Astrocyte of the spinal cord (primary cell): ENCODE results near the gene CFAP97.

ENCODE experiments used
- DNase-seq: peaks from one replicate; pipeline ENCODE4 v3.0.0; 2011; ENCODE audit warnings: low read depth, low spot score
- H3K4me3 ChIP-seq: 2 replicates; pipeline ENCODE4 v1.5.1; 2011; ENCODE audit warnings: low read depth, mild to moderate bottlenecking, low read length, moderate library complexity
- in situ Hi-C: cut with HindIII; loops from 2 replicates; pipeline ENCODE4 v1.10.0; 2017; ENCODE audit warnings: low sequenced_read_pairs
- TF ChIP-seq, protein P1 (sequence below): IDR thresholded peaks from 2 replicates; pipeline ENCODE4 v1.5.1; 2012; ENCODE audit warnings: low read depth, mild to moderate bottlenecking, low read length, inconsistent platforms

Gene CFAP97

DNA sequence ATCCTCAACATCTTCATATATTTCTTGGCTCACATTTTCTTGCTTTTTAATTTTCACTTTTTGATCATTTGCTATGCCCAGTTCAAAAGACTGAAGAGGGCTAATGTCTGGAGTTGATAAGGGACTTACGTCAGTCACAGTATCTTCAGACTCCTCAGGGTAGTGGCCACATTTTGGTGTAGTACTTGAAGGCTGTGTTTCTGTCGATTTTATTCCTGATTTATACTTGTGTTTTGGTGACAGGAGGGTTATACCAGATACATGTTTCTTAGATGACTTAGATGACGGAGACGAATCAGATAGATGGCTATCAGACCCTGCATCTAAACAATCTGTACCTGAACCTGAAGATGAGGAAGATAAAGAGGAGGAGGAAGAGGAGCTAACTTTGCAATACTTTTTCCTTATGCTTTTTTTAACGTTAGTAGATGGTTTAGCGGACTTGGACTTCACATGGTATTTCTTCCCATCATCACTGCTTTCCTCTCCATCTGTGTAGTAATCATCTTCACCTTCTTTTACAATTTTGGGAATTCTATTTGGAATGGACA lies 13.4 kb downstream of the CFAP97 start:
- in situ Hi-C loops, result no loop called here
- no peak for DNase-seq
- TF ChIP-seq, protein P1, sequence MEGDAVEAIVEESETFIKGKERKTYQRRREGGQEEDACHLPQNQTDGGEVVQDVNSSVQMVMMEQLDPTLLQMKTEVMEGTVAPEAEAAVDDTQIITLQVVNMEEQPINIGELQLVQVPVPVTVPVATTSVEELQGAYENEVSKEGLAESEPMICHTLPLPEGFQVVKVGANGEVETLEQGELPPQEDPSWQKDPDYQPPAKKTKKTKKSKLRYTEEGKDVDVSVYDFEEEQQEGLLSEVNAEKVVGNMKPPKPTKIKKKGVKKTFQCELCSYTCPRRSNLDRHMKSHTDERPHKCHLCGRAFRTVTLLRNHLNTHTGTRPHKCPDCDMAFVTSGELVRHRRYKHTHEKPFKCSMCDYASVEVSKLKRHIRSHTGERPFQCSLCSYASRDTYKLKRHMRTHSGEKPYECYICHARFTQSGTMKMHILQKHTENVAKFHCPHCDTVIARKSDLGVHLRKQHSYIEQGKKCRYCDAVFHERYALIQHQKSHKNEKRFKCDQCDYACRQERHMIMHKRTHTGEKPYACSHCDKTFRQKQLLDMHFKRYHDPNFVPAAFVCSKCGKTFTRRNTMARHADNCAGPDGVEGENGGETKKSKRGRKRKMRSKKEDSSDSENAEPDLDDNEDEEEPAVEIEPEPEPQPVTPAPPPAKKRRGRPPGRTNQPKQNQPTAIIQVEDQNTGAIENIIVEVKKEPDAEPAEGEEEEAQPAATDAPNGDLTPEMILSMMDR, result no peak
- no peak overlapping the region for H3K4me3 ChIP-seq

DNA sequence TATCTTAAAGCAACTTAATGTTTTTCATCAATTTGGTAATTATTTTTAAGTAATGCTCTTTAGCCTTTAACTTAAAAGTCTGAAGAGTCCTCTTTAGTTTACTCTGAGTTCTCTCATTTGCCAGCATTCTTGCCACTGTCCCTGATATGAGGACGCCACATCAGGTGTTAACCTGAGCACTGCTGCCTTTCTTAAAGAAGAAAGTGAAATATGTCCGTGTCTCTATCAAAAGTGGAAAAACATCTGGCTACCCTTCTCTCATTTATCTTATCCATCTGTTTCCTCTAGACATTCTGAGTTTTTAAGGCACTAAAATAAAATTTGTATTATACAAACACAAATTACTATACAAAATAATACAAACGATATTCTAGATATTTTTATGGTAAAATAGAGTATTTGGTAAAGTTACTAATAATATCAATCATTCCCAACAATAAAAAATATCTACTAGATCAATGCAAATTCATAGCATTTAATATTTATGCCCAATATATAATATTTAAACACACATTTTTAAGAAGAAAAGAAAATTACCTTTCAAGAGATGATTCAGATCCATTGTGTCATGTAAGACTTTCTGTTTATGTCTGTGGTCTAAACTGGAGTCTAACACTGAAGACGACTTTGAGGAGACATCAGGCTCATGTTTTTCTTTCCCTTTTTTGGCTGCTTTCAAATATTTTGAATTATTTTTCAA lies 14.0 kb downstream of the CFAP97 start:
- TF ChIP-seq, protein P1, result no peak
- no peak for DNase-seq
- H3K4me3 ChIP-seq, result no peak overlapping the region
- in situ Hi-C loops, result no loop called here

DNA sequence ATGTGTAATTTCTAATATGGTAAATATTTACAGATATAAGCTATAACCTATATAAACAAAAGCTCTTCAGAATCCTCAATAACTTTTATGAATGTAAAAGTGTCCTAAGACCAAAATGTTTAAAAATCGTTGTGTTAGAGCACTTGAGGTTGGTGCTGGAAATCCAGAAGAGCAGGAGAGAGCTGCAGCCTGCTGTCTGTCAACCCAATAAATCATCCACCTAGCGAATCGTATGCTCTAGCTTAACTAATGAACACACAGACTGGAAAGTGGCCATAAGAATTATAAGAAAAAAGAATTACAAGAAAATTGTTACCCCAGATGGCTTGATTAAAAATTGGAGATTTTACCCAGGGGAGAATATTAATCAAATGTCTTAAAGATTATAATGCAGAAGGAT lies 17.0 kb downstream of the CFAP97 start:
- H3K4me3 ChIP-seq, result no peak overlapping the region
- TF ChIP-seq, protein P1, result no peak
- in situ Hi-C loops, result no loop called here
- no peak for DNase-seq

DNA sequence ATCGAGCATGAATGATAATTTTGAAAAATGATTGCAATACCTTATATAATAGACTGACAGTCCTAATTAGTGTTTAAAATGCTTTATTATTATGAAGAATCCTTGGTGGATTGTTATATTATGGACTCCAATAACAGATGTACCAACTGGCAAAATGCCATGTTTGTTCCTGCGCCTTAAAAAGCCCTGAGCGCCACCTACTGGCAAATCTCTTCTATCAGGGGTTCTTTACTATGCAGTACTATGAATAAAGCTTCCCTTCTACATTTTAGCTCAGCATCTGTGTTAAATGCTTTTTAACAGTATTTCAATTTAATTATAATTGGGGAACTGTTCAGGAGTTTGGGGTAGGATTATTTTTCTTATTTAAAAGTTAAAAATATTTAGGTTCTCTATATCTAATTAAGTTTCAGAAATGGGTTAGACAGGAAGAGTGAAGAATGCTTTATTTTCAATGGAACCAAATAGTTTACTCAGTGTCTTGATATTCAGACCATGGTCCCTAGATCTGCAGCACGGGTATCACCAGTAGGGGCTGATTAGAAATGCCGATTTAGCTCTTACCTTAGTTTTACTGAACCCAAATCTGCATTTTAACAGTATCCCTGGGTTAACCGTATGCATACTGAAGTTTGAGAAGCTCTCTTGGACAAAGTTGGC lies 20.0 kb downstream of the CFAP97 start:
- TF ChIP-seq, protein P1, result peak; percentile 83
- in situ Hi-C loops, result no loop called here
- DNase-seq, result peak; percentile 91
- H3K4me3 ChIP-seq, result no peak overlapping the region

DNA sequence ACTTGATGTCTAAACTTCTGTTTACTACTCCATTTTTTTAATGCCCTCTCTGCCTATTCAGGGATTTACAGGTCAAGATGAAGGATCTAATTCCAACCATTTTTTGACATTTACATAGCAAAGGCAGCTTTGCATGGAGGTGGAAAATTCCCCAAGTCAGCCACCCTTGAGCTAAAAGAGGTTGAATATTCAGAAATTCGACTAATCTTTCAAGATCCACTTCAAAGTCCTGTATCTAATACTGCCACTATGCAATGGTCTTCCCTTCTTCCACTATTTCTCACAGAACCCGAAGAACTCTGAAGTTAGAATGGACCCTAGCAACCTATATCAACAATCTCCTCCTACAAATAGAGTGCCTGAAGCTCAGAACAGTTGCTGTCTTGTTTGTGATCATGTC lies 21.6 kb downstream of the CFAP97 start:
- in situ Hi-C loops, result no loop called here
- TF ChIP-seq, protein P1, result no peak
- DNase-seq, result no peak
- no peak overlapping the region for H3K4me3 ChIP-seq

DNA sequence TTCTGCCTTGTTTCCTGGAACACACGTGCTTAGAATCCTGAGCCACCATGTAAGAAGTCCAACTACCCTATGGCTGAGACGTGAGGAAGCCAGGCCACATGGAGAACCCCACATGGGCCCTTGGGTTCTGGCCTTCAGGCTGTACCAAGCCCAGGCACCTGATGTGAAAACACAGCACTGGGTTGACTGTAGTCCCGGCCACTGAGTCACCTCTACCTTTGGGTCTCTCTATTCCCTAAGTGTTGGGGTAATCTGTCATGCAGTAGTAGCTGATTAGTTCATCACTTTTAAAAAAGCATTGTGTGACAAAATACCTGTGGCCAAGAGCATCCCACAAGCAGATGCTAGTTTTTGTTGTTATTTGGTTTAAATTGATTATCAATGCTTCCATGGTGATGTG lies 24.3 kb downstream of the CFAP97 start:
- DNase-seq, result no peak
- no peak overlapping the region for H3K4me3 ChIP-seq
- in situ Hi-C loops, result no loop called here
- TF ChIP-seq, protein P1, result no peak
